CD4-positive, alpha-beta T cell treated with Interferon alpha-2 for 1 hour (primary cell): ENCODE measurements around the gene CERS5.
A peak's percentile ranks its signal among the peaks of the same experiment; 100 is the strongest.
"Not testable (repeated sequence)": the region's sequence is repeated elsewhere in the genome, so short reads cannot be mapped to it uniquely, and the experiment has no call there.

Experiments used
- DNase-seq, 2 donors: peaks; one replicate each; pipeline ENCODE4 v3.0.0-alpha.2; 2020 to 2022

The CERS5 gene

GRCh38 chr12:50100561-50100960 is 66.6 kb downstream of the CERS5 start:
- DNase-seq, result no peak

DNA sequence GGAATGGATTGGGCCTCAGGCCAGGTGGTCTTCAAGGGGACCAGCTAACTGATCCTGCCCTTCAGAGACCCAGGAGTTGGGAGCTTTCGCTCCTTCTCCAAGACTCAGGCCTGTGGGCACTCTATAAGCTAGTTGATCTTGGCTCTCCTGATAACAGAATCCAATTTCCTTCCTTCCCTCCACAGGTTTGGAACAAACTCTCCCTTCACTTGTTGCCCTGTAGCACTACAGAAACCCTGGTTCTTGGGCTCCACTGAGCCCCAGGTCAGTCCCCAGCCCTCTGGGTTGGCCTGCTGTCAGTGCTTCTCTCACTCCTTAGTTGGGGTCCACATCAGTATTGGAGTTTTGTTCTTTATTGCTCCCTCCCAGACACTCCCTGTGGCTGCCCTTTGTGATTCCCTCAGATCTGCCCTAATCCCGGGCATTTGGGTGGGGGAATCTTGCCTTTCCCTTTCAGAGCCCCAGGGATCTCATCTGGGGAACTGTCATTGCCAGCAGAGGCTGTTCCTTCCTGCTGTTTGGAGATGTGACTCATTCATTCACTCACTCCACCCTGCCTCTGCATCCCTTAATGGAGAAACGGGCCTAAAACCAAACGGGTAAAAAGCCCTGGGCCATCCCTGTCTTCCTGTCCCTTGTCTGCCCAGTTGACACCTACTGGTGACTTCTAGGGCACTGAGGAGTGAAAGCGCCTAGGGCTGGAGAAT is 67.7 kb downstream of the CERS5 start:
- no peak for DNase-seq

DNA sequence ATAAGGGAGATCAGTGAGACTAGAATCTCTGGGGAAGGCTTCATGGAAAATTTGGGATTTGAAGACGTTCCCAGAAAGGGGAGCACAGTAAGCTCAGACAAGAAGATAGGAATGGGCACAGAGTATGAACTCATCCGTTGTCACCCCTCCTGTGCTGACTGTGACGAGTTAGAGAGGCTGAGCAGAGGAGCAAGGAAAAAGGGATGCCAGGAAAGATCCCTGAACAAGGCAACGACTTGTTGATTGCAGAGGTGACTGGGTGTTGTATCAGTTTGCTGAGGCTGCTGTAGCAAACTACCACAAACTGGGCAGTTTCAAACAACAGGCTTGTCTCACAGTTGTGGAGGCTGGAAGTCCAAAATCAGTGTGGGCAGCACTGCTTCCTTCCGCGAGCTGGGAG is 69.2 kb downstream of the CERS5 start:
- DNase-seq, result no peak

GRCh38 chr12:50090391-50090790 is 76.8 kb downstream of the CERS5 start:
- no peak for DNase-seq

DNA sequence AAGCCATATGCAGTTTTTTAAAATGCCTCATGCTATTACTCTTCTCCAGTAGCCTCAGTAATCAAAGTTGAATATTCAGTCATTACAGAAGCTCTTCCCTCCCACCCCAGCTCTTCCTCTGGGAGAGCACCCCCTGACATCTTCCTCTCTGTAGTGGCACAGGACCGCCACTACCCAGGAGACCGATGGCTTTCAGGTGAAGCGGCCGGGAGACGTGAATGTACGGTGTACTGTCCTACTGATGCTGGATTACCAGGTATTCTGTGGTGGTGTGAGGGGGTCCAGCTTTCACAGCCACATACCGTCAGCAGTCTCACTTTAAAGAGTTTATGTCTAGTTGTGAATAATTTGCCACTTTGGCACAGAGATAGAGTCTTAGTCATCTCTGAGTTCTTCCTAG is 77.4 kb downstream of the CERS5 start:
- DNase-seq, result no peak

- DNase-seq, result peak; percentile 52 to 75
These were observed 78.4 kb downstream of the CERS5 start for GRCh38 chr12:50088577-50089335.

GRCh38 chr12:50087995-50088394 is 79.2 kb downstream of the CERS5 start:
- no peak for DNase-seq

DNA sequence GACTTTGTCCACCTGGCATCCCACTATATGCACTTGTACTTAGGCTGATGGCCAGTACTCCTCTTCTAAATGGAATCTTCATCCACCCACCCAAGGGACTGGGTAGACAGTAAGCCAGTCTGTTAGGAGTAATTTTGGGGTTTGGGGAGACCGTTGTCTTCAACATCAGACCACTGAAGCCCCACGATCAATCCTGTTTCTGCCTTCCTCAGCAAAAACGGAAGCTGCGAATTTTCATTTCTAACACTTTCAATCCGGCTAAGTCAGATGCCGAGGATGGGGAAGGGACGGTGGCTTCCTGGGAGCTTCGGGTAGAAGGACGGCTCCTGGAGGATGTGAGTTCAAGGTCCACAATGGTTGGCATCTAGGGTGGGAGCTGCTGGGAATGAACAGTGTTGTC is 80.0 kb downstream of the CERS5 start:
- no peak for DNase-seq

GRCh38 chr12:50086148-50086547 is 81.0 kb downstream of the CERS5 start:
- no peak for DNase-seq

DNA sequence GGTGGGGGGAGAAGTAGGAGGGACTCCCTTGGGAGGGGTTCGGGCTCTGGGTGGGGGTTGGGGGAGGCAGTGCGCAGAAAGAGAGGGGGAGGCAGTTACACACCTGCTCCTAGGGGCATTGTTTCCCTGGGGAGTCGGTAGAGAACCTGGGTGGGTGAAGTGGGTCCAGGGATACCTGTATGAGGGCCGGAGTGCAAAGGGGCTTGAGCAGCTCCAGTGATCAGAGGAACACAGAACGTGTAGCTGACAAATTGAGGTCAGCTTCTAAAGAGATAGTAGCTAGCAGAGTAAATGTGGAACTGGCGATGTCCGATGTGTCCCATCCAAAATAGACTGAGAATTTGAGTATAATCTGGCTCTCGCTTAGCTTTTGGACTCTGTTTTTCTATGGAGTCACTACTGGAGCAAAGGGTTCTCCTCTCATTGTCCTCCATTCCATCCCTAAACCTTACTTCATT is 81.5 kb downstream of the CERS5 start:
- DNase-seq, result no peak

DNA sequence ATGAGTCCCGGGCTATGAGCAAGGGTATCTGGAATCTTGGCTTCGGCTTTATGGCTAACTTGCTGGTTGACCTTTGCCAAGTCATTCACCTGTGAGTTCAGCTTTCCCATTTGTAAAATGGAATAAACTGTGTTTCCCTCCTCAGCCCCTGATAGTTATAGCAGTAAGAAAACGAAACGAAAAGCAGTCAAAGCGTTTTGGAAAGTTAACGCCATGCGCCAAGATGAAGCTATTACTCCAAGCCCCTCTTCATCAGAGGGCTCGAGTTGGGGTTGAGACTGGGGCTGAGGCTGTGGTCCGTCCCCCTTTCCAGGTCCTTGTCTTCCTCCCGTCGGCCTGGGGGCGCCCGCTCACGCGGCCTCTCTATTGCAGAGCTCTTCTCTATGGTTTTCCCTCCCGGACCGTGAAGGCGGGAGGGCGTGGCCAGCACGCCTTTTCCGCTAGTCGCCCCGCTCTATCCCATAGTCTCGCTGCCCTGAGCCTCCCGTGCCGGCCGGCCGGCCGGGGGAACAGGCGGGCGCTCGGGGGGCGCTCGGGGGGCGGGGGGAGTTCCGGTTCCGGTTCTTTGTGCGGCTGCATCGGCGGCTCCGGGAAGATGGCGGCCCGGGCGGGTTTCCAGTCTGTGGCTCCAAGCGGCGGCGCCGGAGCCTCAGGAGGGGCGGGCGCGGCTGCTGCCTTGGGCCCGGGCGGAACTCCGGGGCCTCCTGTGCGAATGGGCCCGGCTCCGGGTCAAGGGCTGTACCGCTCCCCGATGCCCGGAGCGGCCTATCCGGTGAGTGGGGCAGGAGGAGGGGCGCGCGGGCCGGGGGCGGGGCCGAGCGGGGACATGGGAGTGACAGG is 82.2 kb downstream of the CERS5 start, which contains the start of gene SMARCD1:
TSS of gene SMARCD1 (plus strand) at position 568 of the 840 bp plus-strand sequence. CDS start at position 596, 28 bp downstream.
- DNase-seq, result peak; percentile 89 to 90

DNA sequence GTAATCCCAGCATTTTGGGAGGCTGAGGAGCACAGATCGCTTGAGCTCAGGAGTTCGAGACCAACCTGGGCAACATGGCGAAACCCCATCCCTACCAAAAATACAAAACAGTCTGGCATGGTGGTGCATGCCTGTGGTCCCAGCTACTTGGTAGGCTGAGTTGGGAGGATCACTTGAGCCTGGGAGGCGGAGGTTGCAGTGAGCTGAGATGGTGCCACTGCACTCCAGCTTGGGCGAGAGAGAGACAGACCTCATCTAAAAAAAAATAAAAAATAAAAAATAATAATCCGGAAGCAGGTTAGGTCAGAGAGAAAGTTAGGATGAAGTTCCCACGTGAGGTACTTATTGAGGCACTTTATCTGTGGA is 82.8 kb downstream of the CERS5 start:
- DNase-seq, result not testable (repeated sequence)

GRCh38 chr12:50083301-50083700 is 83.9 kb downstream of the CERS5 start:
- no peak for DNase-seq

DNA sequence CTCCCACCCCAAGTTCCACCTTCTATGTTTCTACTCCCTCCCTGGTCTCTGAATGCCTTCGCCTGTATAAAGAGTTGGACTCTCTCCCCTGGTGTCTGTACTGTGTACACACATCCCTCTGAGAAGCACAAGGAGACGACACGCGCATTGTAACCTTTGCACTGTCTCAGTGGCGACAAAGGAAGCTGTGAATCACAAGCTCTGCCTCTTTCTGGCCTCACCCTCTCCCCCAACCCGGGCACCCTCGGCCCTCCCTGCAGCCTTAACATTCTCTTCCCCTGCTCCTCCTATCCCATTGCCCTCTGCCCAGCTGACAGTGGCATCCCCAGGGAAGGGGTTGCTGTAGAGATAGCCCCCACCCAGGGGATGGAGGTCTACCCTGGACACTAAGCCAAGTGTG is 84.5 kb downstream of the CERS5 start:
- no peak for DNase-seq

DNA sequence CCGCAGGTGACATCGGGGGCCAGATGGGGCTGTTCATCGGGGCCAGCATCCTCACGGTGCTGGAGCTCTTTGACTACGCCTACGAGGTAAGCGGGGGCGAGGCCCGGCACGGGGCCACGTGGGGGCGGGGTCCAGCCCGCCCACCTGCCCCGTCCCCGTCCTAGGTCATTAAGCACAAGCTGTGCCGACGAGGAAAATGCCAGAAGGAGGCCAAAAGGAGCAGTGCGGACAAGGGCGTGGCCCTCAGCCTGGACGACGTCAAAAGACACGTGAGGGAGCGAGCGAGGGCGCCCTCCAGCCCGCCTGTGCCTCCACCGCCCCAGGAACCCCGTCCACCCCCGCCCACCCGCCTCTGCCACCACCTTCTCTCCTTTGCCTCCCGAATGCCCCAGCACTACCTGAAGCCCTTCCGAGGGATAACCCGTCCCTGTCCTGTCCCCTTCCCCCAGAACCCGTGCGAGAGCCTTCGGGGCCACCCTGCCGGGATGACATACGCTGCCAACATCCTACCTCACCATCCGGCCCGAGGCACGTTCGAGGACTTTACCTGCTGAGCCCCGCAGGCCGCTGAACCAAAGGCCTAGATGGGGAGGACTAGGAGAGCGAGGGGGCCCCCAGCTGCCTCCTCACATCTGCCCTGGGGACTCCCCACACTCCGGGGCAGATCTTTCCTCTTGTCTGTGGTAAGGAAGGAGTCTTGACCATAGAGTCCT is 85.9 kb downstream of the CERS5 start:
- DNase-seq, result no peak

GRCh38 chr12:50079771-50080170 is 87.4 kb downstream of the CERS5 start:
- no peak for DNase-seq
